GM18517 (cell line): ENCODE measurements around the gene HYKK.
"Not testable (repeated sequence)": the region's sequence is repeated elsewhere in the genome, so short reads cannot be mapped to it uniquely, and the experiment has no call there.

ENCODE experiments used
- ATAC-seq: cut with Tn5 transposase; IDR thresholded peaks from one replicate; pipeline ENCODE4 v1.9.1; 2021; ENCODE audit warnings: mild to moderate bottlenecking, moderate library complexity; ENCODE audit not compliant: unreplicated experiment

Gene HYKK

GRCh38 chr15:78506971-78507830, at the start of gene HYKK:
HYKK (plus strand) TSS chr15:78507577; CDS start chr15:78513089, 5,512 bp downstream.
- peak; percentile 80 for ATAC-seq

- ATAC-seq = no peak
Measured at GRCh38 chr15:78460737-78461136, 46.6 kb upstream of the HYKK start.

GRCh38 chr15:78461171-78461888, 46.0 kb upstream of the HYKK start:
- ATAC-seq = no peak

- ATAC-seq = no peak
Measured at GRCh38 chr15:78469031-78469430, 38.3 kb upstream of the HYKK start.

- ATAC-seq = no peak
Measured at GRCh38 chr15:78477295-78477694, 30.1 kb upstream of the HYKK start.

GRCh38 chr15:78479650-78480049, 27.7 kb upstream of the HYKK start:
- ATAC-seq = no peak

- no peak for ATAC-seq
Measured at GRCh38 chr15:78481917-78482316, 25.5 kb upstream of the HYKK start.

GRCh38 chr15:78492872-78493271, 14.5 kb upstream of the HYKK start:
- no peak for ATAC-seq

GRCh38 chr15:78501857-78502256, 5.5 kb upstream of the HYKK start:
- no peak for ATAC-seq

GRCh38 chr15:78502641-78503040, 4.7 kb upstream of the HYKK start:
- no peak for ATAC-seq

GRCh38 chr15:78507831-78508160, 419 bp downstream of the HYKK start:
- no peak for ATAC-seq

- no peak for ATAC-seq
Measured at GRCh38 chr15:78508272-78508671, 895 bp downstream of the HYKK start.

- ATAC-seq = no peak
Measured at GRCh38 chr15:78509726-78510312, 2.4 kb downstream of the HYKK start.

GRCh38 chr15:78520035-78520434, 12.7 kb downstream of the HYKK start:
- not testable (repeated sequence) for ATAC-seq

- ATAC-seq = no peak
Measured at GRCh38 chr15:78524230-78524629, 16.9 kb downstream of the HYKK start.

GRCh38 chr15:78527325-78527724, 19.9 kb downstream of the HYKK start:
- ATAC-seq = no peak

GRCh38 chr15:78533331-78533730, 26.0 kb downstream of the HYKK start:
- no peak for ATAC-seq

GRCh38 chr15:78536134-78536533, 28.8 kb downstream of the HYKK start:
- no peak for ATAC-seq

GRCh38 chr15:78537266-78537905, 30.0 kb downstream of the HYKK start:
- no peak for ATAC-seq

GRCh38 chr15:78538358-78538757, 31.0 kb downstream of the HYKK start:
- no peak for ATAC-seq

- ATAC-seq = not testable (repeated sequence)
Measured at GRCh38 chr15:78539464-78540140, 32.2 kb downstream of the HYKK start.
